ENCODE data around the gene GPR173. TPM values are rescaled to one million over a fixed set of nuclear protein-coding genes. Genes with fewer than 3 reads are reported as not detected.

GPR173 gene
- polyA plus RNA-seq, 4 donors = 10.5 to 30.3 (median 21.3) TPM

DNA sequence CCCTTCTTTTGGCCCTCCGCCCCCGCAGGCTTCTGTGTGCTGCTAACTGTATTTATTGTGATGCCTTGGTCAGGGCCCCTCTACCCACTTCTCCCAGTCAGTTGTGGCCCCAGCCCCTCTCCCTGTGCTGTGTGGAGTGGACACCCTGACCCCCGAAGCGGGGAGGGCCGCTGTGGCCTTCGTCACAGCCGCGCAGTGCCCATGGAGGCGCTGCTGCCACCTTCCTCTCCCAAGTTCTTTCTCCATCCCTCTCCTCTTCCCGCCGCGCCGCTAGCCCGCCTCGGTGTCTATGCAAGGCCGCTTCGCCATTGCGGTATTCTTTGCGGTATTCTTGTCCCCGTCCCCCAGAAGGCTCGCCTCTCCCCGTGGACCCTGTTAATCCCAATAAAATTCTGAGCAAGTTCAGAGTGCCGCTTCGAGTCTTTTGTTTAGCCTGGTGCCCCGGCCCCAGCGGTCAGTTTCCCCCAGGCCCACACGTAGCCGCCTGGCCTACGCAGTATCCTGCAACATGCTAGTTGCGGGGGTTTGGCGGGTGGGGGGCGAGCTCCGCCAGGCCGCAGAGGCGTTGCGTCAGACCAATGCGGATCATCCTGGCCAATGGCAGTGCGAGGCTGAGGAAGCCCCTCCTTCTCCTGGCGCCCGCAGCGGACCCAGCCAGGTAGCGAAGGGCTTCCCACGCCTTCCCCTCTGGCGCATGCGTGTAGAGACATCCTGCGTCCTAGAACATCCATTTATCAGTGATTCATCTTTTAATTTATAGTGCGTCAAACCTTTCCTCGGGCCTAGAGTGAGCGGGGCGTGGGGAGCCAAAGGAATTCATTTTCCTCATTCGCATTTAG, 39.8 kb downstream of the GPR173 start:
- peak in 1 of 4 donors; percentile 61 for DNase-seq (ENCODE audit: low read depth in 4 of 4, low spot score in 2 of 4)

DNA sequence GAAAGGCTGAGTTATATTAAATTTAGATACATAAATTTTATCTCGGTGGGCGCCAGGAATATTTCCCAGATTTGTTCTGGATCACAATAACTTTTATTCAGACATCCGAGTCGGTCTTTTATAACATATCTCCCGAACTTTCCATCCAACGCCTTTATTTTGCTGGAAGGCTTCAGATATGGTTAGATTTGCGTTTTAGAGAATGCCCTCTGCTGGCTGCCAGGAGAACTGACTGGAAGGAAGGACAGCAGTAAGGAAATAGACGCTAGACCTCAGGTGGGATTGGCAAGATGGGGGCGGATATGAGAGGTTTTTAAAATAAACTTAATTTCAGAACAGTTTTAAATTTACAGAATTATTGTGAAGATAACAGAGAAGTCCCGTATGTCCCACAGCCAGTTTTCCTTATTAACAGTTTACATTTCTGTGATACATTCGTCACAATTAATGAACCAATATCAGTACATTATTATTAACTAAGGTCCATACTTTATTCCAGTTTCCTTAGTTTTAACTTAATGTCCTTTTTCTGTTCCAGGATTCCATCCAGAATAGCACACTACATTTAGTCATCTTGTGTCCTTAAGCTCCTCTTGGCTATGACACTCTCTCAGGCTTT, 40.7 kb downstream of the GPR173 start:
- no peak for DNase-seq (ENCODE audit: low read depth in 4 of 4, low spot score in 2 of 4)

DNA sequence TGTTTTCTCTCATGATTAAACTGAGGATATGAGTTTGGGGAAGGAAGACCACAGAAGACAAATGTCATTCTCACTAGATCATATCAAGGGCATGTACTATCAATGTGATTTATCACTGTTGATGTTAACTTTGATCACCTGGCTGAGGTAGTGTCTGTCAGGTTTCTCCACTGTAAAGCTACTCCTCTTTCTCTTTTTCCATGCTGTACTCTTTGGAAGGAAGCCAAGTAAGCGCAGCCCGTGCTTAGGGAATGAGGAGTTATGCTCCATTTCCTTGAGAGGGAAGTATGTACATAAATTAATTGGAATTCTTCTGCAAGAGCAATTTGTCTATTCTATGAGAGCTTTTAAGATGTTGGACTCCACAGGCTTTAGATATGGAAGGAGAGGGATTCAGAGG, 41.3 kb downstream of the GPR173 start:
- no peak for DNase-seq (ENCODE audit: low read depth in 4 of 4, low spot score in 2 of 4)

DNA sequence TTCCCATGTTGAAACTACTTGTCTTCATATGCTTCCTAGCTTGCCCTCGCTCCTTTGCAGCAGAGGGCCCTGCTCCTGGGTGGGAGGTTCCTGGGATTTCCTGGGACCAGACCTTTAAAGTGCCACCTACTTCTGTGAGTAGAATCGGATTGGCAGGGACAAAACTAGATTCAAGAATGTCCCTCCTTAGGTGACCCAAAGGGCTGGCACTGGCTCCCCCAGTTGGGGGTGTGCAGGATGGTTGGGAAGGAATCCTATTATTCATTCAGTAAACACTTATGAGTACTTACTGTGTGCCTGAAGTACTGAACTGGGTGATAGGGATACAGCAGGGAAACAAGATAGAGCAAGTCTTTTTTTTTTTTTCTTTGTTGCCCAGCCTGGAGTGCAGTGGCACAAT, 42.8 kb downstream of the GPR173 start:
- no peak for DNase-seq (ENCODE audit: low read depth in 4 of 4, low spot score in 2 of 4)

DNA sequence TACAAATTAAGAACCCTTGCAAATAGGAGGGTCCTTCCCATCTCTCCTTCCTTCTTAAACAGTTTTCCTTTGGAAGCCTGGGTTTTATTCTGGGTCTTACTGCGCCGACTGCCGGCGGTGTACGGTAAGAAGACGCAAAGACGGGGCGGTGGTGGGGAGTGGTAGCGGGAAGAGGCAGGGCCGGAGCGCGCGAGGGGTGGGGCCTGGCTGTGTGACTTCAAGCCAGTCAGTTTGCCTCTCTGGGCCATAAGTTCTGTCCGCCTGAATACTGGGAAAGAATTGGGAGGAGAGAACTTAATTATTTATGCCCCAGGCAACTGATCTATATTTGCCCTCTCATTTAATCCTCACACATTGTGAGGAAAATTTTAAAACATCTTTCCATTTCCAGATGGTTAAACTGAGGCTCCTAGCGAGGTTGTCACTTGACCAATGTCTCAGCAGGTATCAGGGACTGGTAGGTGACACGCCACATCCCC, 44.6 kb downstream of the GPR173 start:
- DNase-seq (ENCODE audit: low read depth in 4 of 4, low spot score in 2 of 4) = no peak

DNA sequence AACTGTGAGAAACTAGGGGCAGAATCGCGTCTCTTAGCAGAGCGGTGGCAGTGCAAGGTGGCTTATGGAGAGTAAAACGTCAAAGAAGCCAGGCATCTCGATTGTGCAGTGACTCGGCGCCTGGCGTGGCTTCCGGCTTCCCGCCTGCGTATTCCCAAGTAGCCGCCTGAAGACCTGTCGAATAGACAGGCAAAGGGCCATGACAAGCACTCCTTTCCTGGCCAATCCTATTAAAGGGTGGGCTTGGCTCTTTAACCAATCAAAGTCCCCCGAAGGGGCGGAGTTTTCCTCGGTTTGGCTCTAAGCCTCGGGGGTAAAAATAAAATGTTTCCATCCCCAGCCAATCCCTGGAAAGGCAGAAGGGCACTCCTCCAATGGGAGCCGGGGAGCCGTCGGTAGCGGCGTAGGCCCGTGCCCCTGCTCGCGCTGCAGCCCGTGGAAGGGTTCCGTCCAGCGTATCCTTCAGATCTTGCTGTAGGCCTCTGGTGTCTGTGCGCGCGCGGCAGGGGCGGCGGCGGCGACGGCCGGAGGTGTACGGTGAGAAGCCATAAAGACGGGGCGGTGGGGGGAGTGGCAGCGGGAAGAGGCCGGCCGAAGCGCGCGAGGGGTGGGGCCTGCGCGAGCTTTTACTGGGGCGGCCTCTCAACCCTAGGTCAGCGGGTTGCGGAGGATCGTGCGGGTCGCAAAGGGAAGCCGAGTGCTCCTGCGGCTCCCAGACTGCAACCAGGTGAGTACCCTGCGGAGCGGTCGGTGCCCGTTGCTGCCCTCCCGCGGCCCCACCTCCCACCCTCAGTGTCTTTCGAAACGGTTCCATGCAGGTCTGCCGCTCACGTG, 45.4 kb downstream of the GPR173 start, which contains the start of gene KANTR:
Gene KANTR, plus strand, starts transcription at position 395 of the 834 bp plus-strand sequence. CDS start 30,131 bp downstream, outside the sequence.
- peak in 3 of 4 donors; percentile 74 to 93 (median 82) for DNase-seq (ENCODE audit: low read depth in 4 of 4, low spot score in 2 of 4)

DNA sequence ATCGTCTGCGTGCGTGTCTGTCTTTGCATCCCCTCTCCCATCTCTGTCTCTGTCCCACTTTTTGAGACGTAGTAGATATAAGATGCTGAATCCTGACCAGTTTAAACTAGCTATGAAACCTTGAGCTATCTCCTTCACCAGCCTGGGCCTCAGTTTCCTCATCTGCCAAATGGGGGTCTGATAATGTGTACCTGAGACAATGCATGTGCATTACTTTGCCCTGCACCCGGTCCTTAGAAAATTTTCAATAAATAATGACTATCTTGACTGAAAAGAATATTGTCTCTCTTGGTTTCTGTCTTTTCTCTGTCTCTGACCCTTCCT, 46.0 kb downstream of the GPR173 start:
- no peak for DNase-seq (ENCODE audit: low read depth in 4 of 4, low spot score in 2 of 4)

DNA sequence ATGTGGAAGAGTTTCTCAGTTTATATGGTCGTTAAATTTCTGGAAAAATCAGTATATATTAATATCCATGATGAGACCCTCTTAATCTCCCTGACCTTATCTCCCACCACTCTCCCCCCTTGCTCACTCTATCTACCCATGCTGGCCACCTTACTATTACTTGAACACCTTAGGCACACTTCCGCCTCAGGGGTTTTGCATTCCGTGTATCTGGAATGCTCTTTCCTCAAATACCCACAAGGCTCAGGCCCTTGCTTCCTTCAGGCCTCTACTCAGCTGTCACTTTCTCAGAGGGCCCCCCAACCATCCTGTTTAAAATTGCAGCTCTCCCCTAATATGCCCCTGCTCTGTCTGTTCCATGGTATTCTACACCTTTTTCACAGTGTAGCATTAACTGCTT, 47.2 kb downstream of the GPR173 start:
- no peak for DNase-seq (ENCODE audit: low read depth in 4 of 4, low spot score in 2 of 4)

DNA sequence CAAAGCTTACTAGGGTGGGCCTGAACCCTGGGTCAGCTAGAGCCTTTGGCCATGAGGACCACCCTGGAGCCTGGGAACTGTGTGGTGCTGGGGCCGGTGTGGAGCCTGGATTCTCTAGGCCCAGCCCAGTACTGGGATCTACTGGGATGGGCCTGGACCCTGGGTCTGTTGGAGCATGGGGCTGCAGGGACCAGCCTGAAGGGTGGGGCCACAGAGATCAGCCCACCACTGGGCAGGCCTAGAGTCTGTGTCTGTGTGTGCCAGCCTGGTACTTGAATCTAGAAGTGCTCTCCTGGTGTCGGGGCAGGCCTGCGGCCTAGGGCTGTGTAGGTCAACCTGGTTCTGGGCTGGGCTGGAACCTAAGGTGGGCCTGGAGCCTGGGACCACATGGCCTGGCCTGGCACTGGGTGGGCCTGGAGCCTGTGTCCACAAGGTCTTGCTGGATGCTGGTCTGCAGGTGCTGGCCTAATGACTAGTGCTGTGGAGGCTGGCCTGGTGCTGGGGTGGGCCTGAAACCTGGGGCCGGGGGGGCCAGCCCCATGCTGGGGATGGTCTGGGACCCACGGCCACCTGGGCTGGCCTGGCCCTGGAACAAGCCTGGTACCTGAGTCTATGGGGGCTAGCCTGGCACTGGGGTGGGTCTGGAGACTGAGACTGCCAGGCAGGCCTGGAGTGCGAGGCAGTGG, 66.4 kb downstream of the GPR173 start:
- no peak for DNase-seq (ENCODE audit: low read depth in 4 of 4, low spot score in 2 of 4)

DNA sequence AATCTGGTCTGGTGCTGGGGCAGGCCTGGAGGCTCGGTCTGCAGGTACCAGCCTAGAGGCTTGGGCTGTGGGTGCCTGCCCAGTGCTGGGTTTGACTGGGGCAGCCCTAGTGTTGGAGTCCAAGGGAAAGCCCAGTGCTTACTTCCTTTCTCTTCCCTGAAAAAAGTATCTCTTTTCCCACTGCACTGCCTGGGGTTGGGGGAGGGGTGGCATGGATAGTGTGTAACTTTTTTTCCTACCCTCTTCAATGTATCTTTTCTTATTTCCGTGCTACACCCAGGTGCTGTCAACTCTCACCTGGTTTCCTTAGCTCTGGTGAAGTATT, 66.9 kb downstream of the GPR173 start:
- no peak for DNase-seq (ENCODE audit: low read depth in 4 of 4, low spot score in 2 of 4)

DNA sequence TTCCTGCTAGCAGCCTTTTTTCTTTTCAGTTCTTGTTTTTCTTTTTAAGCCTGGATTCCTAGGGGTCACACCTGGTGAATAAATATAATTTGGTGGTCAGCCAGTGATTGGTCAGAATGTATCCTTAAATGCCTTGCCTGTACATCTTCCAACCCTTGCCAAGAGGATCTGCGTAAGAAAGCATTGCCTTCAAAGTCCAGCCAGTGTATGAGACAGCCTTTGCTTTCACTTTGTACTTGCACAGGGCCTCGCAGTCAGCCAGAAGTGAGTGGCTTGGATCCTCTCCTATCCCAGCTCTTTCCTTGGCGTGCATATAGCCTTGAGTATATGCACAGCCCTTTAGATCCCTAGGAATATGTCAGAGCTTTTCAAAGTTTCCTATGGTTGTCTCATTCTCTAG, 67.5 kb downstream of the GPR173 start:
- DNase-seq (ENCODE audit: low read depth in 4 of 4, low spot score in 2 of 4) = no peak

DNA sequence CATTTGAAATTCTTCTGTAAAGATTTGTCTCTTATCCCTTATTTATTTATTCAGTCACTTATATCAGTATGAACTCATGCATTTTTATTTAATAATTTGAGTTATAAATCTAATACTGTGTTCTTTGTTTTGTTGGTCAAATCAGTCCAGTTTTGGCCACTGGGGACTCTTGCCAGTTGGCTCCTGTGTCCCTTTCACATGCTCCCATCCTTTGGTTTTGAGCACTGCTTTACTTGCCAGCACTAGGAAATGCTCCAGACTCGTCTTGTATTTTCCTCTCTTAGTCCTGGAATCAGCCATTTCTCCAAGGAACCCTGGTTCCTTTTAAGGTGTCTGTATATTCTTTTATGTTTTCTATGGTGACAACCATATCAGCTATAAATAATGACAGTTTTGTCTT, 73.4 kb downstream of the GPR173 start:
- DNase-seq (ENCODE audit: low read depth in 4 of 4, low spot score in 2 of 4) = no peak

DNA sequence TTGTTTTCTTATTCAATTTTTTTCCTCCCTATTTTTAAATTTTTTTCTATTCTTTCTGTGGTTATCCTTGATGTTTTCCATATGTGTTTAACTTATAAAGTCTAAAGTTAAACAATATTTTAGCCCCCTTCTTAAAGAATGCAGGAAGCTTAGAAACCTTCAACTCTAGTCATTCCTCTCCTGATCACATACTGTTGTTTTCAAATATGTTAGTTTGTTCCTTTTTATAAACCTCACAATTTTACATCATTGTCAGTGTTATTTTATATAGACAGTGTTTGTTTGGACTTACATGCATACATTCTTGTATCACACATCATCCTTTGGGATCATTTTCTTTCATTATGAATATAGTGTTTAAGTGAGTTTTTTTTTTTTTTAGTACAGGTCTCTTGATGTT, 76.9 kb downstream of the GPR173 start:
- no peak for DNase-seq (ENCODE audit: low read depth in 4 of 4, low spot score in 2 of 4)

DNA sequence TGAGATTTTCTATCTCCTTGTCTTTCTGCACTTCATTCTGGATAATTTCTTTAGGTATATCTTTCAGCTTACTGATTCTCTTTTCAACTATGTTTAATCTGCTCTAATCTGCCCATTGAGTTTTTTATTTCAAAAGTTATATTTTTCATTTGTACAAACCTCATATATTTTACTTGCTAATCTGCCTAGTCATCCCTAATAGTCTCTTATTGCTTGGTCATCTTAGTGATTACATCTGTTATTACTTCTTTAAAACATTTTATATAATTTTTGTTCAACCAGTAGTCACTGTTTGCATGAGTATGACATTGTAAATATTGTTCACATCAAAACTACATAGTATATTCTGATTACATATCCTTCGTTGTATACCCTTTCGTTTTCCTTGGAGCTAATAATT, 77.8 kb downstream of the GPR173 start:
- no peak for DNase-seq (ENCODE audit: low read depth in 4 of 4, low spot score in 2 of 4)

DNA sequence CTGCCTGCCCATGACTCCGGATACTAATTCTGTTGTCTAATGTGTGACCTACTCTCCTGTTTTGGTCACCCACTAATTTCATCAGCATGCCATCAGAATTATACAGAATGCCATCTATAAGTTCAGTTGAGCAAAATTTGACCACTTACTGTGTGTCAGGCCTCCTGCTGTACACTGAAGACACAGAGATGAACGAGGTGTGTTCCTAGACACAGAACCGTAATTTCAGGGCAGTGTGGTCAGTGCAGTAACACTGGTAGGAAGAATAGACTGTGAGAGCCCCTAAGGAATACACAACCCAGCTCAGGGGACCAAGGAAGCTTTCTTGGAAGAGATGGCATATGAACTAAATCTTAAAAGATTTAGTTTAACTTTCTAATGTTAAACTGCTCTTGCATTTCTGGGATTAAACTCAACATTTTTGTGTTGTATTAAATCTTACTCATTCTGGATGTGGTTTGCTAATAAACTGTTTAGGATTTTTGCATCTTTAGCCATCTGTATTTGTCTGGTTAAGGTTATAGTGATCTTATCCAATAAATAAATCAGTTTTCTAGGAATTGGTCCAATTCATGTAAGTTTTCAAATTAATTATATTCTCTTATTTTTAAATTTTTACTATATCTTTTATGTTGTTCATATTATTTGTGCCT, 79.6 kb downstream of the GPR173 start:
- no peak for DNase-seq (ENCODE audit: low read depth in 4 of 4, low spot score in 2 of 4)

Other genes with a start within 250 kb of the GPR173 start
- gene XAGE5, start 237.5 kb upstream of the GPR173 start, polyA plus RNA-seq (ENCODE audit: insufficient read length in 4 of 4) = not detected
- gene XAGE3, start 180.7 kb upstream of the GPR173 start, polyA plus RNA-seq (ENCODE audit: insufficient read length in 4 of 4) = not detected
- gene FAM156B, start 151.5 kb upstream of the GPR173 start, polyA plus RNA-seq (ENCODE audit: insufficient read length in 4 of 4) = 10 to 100 TPM; 15.5 to 22.9 (median 18.1) TPM
- 10 to 100 TPM; 16.5 to 45.2 (median 27.7) TPM for gene FAM156A, start 90.3 kb upstream of the GPR173 start, polyA plus RNA-seq (ENCODE audit: insufficient read length in 4 of 4)
- gene TSPYL2, start 33.6 kb downstream of the GPR173 start, polyA plus RNA-seq (ENCODE audit: insufficient read length in 4 of 4) = 10 to 100 TPM; 19.5 to 40.0 (median 32.7) TPM
- 10 to 100 TPM in 3 of 4 donors, 1 to 10 TPM in 1; 8.8 to 49.3 (median 24.5) TPM for gene KANTR, start 45.4 kb downstream of the GPR173 start, polyA plus RNA-seq (ENCODE audit: insufficient read length in 4 of 4)
- gene KDM5C, start 176.4 kb downstream of the GPR173 start, polyA plus RNA-seq (ENCODE audit: insufficient read length in 4 of 4) = 10 to 100 TPM; 65.0 to 80.6 (median 72.1) TPM
- 10 to 100 TPM; 12.3 to 18.0 (median 15.2) TPM for gene IQSEC2, start 232.8 kb downstream of the GPR173 start, polyA plus RNA-seq (ENCODE audit: insufficient read length in 4 of 4)